Colonic mucosa (tissue), 4 donors: Measurements from ENCODE around the gene TRIM3. TPM values are rescaled to one million over a fixed set of nuclear protein-coding genes. Genes with fewer than 3 reads are reported as not detected.

Source experiments
- DNase-seq: peaks from one replicate; pipeline ENCODE4 v3.0.0-alpha.2; 2020
- H3K27ac ChIP-seq: fragments of 200-600 bp; one replicate; pipeline ENCODE4 v1.8.0; 2021
- H3K27me3 ChIP-seq: fragments of 200-600 bp; one replicate; pipeline ENCODE4 v1.8.0; 2021
- H3K36me3 ChIP-seq: fragments of 200-600 bp; one replicate; pipeline ENCODE4 v1.8.0; 2021
- H3K4me1 ChIP-seq: fragments of 200-600 bp; one replicate; pipeline ENCODE4 v1.8.0; 2021; ENCODE audit warnings: mild to moderate bottlenecking
- H3K4me3 ChIP-seq: fragments of 200-600 bp; one replicate; pipeline ENCODE4 v1.8.0; 2021
- H3K9ac ChIP-seq, 2 donors: one replicate each; pipeline ENCODE4 v1.7.0; 2013; ENCODE audit warnings: control low read depth in 2 of 2, low read depth in 2 of 2, low read length in 2 of 2
- H3K9me3 ChIP-seq: fragments of 200-600 bp; one replicate; pipeline ENCODE4 v1.8.0; 2021
- CTCF ChIP-seq: fragments of 200-600 bp; IDR thresholded peaks from one replicate; pipeline ENCODE4 v1.8.0; 2022; ENCODE audit warnings: antibody characterized with exemption, mild to moderate bottlenecking
- intact Hi-C: fragments of 100-400 bp; cut with DNase I; formaldehyde crosslinking; loops from one replicate; pipeline ENCODE4 v1.14.1; 2022
- total RNA-seq, 2 donors: library from RNA; stranded (reverse); fragmentation: NEBNext Ultra II Directional in 1 of 2; extraction: Animal tissue kit (Norgen Biotek cat#: 25700) in 1 of 2; gene quantifications; one replicate each; pipeline ENCODE4 v1.2.1, GENCODE V29; 2021
- donor health status: healthy.
- donor health status: DM: no; HTN: no; CAD: no.
- donor health status: DM: no; HTN: no; CAD: no.

Gene TRIM3
- total RNA-seq, 2 donors from 2014 or later, result 30.0 to 59.0 TPM

- Histone ChIP-seq H3K9me3 (no peaks in the 10 kb centered on the region), H3K27me3 (no peaks in the 10 kb centered on the region), H3K27ac (no peak overlapping the region), H3K36me3 (no peaks in the 10 kb centered on the region), H3K4me1 (no peaks in the 10 kb centered on the region), H3K9ac (no peak overlapping the region), H3K4me3 (no peak overlapping the region)
- TF ChIP-seq CTCF, result peak; percentile 74
- DNase-seq, result no peak
- intact Hi-C loops, result loop anchor here (2.0 kb wide), 1 partner anchor 67 kb away; no protein-coding TSS in a partner anchor
Measured at GRCh38 chr11:6505577-6506240, 32.0 kb upstream of the TRIM3 start.

GRCh38 chr11:6504166-6504565 is 30.4 kb upstream of the TRIM3 start:
- TF ChIP-seq CTCF, result no peak
- intact Hi-C loops, result loop anchor here (2.0 kb wide), 1 partner anchor 65 kb away; no protein-coding TSS in a partner anchor

GRCh38 chr11:6502382-6502781 is 28.6 kb upstream of the TRIM3 start:
- no peaks in the 10 kb centered on the region for H3K9me3 ChIP-seq
- H3K27me3 ChIP-seq, result no peaks in the 10 kb centered on the region
- no peak for DNase-seq
- no peak overlapping the region for H3K27ac ChIP-seq
- no peaks in the 10 kb centered on the region for H3K36me3 ChIP-seq
- no peak overlapping the region for H3K4me3 ChIP-seq
- intact Hi-C loops, result loop anchor here (2.0 kb wide), 1 partner anchor 122 kb away; no protein-coding TSS in a partner anchor
- no peaks in the 10 kb centered on the region for H3K4me1 ChIP-seq
- H3K9ac ChIP-seq, result no peak overlapping the region
- TF ChIP-seq CTCF, result no peak

More at GRCh38 chr11:6504166-6504565, 30.4 kb upstream of the TRIM3 start:
- Histone ChIP-seq H3K9ac (no peak overlapping the region), H3K4me3 (no peak overlapping the region), H3K27ac (no peak overlapping the region), H3K27me3 (no peaks in the 10 kb centered on the region), H3K4me1 (no peaks in the 10 kb centered on the region), H3K36me3 (no peaks in the 10 kb centered on the region), H3K9me3 (no peaks in the 10 kb centered on the region)
- DNase-seq, result no peak

DNA sequence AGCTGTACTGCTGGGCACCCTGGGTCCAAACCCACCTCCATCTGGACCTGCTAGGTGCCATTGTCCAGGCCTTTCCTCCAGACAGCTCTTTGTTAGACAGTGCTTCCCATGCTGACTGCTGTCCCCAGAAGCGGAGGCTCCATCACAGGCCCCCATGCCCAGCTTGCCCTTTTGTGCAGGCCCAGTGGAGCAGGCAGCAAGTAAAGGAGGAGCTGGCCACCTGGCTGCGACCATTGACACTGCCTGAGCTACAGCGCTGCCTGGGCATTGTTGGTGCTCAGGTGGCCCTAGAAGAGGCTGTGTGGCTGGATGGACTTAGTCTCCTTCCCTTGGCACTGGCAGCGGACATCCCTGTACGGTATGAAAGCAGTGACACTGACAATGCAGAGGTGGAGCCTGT is 24.8 kb upstream of the TRIM3 start:
- Histone ChIP-seq H3K27ac (no peak overlapping the region), H3K27me3 (no peaks in the 10 kb centered on the region), H3K4me3 (no peak overlapping the region), H3K4me1 (no peaks in the 10 kb centered on the region), H3K9me3 (no peaks in the 10 kb centered on the region), H3K9ac (no peak overlapping the region), H3K36me3 (no peaks in the 10 kb centered on the region)
- no peak for TF ChIP-seq CTCF
- no peak for DNase-seq
- intact Hi-C loops, result no loop called here

- H3K4me1 ChIP-seq, result no peaks in the 10 kb centered on the region
- H3K9me3 ChIP-seq, result no peaks in the 10 kb centered on the region
- TF ChIP-seq CTCF, result no peak
- H3K27me3 ChIP-seq, result no peaks in the 10 kb centered on the region
- H3K4me3 ChIP-seq, result no peak overlapping the region
- no peak overlapping the region for H3K9ac ChIP-seq
- H3K27ac ChIP-seq, result no peak overlapping the region
- intact Hi-C loops, result no loop called here
- DNase-seq, result peak; percentile 20
- no peaks in the 10 kb centered on the region for H3K36me3 ChIP-seq
Measured at GRCh38 chr11:6498121-6498520, 24.4 kb upstream of the TRIM3 start.
